ENCODE measurements around the gene SPATA33. TPM values are rescaled to one million over a fixed set of nuclear protein-coding genes. Genes with fewer than 3 reads are reported as not detected.

Gene SPATA33
- polyA plus RNA-seq (ENCODE audit: insufficient read length in 12 of 12), result 1 to 10 TPM in 11 of 12 donors, not detected in 1; 2.2 to 9.3 (median 5.2) TPM
- long read RNA-seq, donor 1, partial matches to known transcripts, result 0 of 5 reads
- long read RNA-seq, donor 1, other reads (novel, unspliced or antisense), result 0 of 5 reads
- long read RNA-seq, donor 2, partial matches to known transcripts, result 0 of 1 reads
- long read RNA-seq, donor 2, other reads (novel, unspliced or antisense), result 0 of 1 reads
- long read RNA-seq, donor 3, result 0 reads
- long read RNA-seq, donor 4, result 0 reads
- long read RNA-seq, donor 5, partial matches to known transcripts, result 0 of 1 reads
- long read RNA-seq, donor 5, other reads (novel, unspliced or antisense), result 0 of 1 reads
- long read RNA-seq, donor 6, partial matches to known transcripts, result 0 of 1 reads
- long read RNA-seq, donor 6, other reads (novel, unspliced or antisense), result 0 of 1 reads
- long read RNA-seq, donor 7, result 0 reads
- long read RNA-seq, donor 8, partial matches to known transcripts, result 0 of 1 reads
- long read RNA-seq, donor 8, other reads (novel, unspliced or antisense), result 0 of 1 reads
- long read RNA-seq, donor 9, partial matches to known transcripts, result 0 of 4 reads
- long read RNA-seq, donor 9, other reads (novel, unspliced or antisense), result 0 of 4 reads
- long read RNA-seq, donor 10, partial matches to known transcripts, result 0 of 2 reads
- long read RNA-seq, donor 10, other reads (novel, unspliced or antisense), result 0 of 2 reads
- long read RNA-seq, donor 11, partial matches to known transcripts, result 0 of 6 reads
- long read RNA-seq, donor 11, other reads (novel, unspliced or antisense), result 0 of 6 reads

DNA sequence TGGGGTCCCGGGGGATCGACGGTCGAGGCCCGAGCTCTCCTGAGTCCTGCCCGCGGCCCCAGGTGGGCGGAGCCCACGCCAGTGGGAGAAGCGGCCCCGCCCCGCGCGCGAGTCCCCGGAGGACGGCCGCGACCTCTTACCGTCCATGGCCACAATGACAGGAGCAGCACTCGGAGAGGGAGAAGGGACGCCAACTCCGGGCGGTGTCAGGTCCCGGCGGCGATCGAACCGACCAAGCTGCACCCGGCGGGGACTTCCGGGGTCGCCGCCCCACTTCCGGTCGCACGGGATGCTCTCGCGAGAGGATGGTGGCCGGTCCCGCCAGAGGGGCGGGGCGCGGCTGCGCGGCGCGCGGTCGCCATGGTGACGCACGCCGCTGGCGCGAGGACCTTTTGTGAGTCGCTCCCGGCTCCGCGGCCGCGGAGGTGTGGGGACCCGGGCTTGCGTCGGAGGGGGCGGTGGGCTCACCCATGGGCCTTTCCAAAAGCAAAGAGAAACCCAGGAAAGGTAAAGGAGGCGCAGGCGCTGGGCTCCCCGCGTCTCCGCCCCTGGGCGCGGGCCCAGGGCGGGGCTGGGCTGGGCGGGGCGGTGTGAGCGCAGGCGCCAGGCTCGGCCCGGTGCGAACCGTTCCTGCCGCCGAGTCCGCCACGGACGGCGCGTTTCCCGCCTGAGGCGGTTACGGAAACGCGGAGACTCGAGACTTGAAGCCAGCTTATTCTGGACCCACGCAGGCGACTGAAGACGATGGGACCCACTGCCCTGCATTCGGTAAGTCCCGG, at the start of gene SPATA33, which contains the start of gene CHMP1A:
Gene SPATA33, plus strand, starts transcription at position 395 of the 779 bp plus-strand sequence. Its CDS starts 76 bp downstream, at position 471.
Gene CHMP1A, minus strand, starts transcription at position 267 of the 779 bp plus-strand sequence. Its CDS starts 120 bp downstream, at position 147.
- DNase-seq, result peak; percentile 92

DNA sequence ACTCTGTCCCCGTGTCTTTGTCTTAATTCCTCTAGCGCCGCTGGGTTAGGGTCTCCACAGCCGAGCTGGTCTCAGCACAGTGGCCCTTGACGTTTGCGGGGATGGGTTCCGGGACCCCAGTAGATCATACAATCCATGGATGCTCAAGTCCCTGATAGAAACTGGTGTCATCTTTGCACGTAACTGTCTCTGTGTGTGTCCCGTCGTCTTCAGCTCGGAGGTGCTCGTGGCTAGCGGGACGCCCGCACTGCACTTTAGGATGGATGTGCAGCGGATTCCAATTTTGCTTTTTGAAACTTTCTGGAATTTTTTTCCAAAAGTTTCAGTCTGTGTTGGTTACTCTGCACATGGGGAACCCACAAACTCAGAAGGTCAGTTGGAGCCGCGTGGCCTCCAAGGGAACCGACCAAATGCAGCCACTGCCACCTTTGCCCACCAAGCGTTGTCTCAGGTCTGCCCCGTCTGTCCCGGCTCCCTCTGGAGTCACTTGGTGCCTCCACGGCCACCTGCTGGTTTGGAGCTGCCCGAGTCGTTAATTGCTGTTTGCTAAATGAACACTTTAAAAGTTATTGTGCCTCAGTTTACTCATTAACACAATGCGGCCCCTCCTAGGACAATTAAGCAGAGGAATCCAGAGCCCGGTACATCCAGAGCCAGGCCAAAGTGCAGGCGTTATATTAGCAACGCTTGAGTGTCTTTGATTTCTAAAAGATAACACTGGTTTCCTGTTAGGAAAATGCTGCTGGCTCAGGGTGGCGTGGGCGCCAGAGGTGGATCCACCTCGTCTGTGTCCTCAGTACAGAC, 49.5 kb upstream of the SPATA33 start:
- DNase-seq, result no peak

DNA sequence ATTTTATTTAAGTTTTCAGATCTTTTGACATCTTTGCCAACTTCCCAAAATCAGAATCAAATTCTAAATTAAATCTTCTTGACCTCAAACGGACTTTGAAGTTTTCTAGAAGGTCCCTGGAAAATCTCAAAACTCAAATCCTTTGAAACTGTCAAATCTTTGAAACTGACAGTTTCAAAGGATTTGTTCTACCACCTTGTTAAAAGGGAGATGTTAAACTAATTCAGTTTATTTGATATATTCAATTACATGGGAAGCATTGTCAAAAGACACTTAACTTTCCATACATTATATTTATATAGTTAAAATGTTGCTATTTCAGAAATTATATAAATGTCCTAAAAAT, 47.6 kb upstream of the SPATA33 start:
- no peak for DNase-seq

DNA sequence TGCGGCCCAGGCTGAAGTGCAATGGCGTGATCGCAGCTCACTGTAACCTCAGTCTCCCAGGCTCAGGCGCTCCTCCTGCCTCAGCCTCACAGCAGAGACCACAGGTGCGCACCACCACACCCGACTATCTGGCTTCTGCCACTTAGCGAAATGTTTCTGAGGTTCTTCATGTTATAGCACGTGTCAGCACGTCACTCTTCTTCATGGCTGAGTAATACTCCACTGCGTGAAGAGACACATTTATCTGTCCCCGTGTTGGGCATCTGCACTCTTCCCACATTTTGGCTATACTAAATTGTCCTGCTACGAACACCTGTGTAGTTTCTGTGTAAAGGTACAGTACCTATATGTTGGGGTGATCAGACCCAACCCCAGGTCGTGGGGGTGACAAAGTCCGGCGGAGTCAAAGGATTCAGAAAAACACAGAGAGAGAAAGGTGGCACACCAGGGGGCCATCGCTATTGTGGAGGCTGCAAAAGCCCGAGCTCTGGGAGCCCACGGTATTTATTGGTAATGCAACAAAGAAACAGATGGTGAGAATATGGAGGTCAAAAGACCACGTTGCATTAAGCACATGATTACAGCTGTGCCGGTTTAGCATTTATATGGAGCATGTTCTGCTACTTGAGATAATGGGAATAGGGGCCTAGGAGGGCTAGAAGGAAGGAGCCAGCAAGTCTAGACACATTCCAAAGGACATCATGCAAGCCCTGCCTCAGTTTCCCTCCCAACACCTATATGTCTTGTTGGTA, 45.0 kb upstream of the SPATA33 start:
- no peak for DNase-seq

DNA sequence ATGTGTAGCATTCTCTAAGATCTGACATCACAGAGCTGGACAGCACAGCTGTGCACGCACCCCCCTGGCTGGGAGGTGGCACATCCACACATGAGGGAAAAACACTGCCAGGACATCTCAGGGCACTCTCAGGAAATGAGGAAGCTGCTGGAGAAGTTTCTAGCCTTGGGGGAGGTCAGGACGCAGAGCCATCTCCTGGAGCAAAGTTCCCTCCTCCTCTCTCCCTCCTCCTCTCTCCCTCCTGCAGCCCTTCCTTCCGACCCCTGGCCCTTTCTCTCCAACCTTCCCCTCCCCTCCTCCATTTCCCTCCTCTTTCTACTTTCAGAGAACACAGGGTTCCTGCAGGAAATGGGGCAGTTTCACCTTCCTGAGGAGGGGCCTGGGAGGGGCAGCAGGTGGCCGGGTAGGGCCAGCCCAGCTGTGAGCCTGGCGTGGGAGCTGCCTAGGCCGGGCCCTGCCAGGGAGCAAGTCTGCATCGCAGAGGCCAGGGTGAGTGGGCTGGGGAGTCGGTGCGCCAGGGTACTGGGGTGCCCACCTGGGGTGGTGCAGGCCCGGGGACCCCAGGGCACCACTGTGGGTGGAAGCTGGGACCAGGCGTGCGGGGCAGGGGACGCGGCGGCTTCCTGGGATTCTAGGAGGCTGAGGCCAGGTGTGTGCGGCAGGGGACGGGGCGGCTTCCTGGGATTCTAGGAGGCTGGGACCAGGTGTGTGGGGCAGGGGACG, 44.2 kb upstream of the SPATA33 start, which contains the start of gene DPEP1:
Gene DPEP1, plus strand, starts transcription at position 412 of the 723 bp plus-strand sequence. CDS start 16,769 bp downstream, outside the sequence.
- no peak for DNase-seq

DNA sequence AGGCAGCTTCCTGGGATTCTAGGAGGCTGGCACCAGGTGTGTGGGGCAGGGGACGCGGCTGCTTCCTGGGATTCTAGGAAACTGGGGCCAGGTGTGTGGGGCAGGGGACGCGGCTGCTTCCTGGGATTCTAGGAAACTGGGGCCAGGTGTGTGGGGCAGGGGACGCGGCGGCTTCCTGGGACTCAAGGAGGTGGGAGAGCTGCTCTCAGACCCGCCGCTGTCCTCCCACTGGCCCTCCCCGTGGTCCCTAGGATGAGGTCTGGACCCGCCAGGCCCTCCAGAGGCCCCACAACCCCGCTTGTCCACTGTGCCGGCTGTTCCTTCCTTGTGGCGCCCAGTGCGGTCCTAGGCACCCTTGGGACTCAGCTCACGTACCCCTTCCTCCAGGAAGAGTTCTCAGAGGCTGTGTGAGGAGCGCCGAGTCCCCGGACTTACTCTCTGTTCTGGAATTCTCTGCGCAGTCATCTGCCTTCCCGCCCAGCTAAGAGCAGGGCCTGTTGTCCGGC, 43.6 kb upstream of the SPATA33 start:
- DNase-seq, result no peak

DNA sequence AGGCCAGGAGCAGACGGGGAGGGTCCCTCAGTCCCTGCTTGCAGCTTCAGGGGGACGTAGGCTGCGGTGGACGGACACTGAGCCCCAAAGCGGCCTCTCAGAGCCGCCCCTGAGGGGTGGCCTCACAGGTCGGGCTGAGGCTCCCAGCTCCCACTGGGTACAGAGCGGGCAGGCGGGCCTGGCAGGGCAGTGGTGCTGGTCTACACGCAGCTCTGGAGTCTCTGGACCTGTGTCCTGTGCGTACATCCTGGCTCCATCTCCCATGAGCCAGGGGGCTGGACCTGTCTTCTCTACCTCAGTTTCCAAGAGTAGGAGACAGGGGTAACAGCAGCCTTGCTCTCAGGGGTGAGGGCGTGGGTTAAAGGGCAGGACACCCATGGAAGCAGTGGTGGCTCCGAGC, 42.5 kb upstream of the SPATA33 start:
- DNase-seq, result no peak

DNA sequence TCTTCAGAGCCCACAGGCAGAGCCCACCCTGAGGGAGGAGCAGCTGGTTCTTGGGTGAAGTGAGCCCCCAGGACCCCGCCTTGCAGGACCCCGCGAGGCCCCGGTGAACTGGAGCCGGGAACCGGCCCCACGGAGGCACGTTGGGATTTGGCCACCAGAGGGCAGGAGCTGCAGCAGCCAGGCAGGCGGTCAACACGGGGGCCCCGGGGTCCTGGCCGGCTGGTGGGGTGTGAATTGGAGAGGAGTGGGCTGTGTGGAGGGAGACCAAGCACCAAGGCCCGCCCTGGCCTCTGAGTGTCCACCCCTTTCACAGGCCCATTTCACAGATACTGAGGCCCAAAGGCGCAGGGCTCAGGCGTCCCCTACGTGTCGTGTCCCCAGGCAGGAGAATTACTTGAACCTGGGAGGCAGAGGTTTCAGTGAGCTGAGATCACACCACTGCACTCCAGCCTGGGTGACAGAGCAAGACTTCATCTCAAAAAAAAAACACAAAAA, 42.0 kb upstream of the SPATA33 start:
- DNase-seq, result no peak

DNA sequence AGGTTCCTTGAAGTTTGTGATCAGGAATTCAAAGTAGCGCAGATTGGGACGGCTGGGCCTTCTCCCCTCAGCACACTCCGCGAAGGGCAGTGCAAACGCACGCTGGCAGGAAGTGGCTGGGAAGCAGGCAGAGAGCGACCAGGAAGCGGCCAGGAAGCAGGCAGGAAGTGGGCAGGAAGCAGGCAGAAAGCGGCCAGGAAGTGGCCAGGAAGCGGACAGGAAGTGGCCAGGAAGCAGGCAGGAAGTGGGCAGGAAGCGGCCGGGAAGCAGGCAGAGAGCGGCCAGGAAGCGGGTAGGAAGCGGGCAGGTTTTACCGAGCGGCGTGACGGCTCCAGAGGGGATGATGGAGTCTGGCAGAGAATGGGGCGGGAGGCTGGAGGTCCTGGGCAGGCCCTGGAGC, 41.0 kb upstream of the SPATA33 start:
- DNase-seq, result no peak

DNA sequence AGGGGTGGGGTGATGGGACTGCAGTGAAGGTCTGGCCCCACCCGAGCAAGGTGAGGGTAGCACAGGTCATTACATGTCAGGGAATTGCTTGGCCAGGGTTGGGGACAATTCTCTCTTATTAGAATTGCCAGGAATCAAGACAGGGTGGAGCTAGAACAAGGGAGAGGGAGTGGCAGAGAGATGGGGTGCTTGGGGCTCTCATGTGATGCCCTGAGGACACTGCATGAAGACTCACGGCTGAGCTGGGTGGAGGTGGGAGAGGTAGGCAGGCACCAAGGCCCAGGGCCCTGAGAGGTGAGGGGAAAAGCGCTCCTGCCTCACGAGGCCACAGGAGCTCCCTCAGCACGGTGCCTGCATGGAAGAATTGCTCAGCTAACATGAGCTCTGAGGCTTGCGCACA, 40.6 kb upstream of the SPATA33 start:
- DNase-seq, result no peak

DNA sequence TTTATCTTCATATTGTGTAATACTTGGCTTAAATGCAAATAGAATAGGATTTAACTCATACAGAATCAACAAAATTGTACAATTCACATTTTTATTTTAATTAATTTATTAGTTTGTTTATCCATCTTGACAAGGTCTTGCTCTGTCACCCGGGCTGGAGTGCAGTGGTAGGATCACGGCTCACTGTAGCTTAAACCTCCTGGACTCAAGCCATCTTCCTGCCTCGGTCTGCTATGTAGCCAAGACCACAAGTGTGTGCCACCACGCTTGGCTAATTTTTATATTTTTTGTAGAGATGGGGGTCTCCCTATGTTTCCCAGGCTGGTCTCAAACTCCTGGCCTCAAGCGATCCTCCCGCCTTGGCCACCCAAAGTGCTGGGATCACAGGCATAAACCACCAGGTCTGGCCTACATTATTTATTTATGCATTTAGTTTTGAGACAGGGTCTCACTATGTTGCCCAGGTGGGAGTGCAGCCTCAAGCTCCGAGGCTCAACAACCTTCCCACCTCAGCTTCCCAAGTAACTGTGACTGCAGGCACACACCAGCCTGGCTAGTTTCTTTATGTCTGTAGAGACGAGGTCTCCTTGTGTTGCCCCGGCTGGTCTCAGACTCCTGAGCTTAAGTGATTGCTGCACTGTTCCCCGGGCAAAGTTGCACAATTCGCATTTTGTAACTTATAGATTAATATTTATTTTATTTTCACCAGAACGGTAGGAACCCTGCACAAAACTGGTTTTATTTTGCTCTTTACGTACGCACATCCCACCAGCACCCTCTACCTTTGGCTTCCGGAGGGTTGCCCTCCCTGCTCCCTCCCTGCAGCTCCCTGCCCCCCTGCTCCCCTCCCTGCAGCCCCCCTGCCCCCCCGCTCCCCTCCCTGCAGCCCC, 39.3 kb upstream of the SPATA33 start:
- no peak for DNase-seq

DNA sequence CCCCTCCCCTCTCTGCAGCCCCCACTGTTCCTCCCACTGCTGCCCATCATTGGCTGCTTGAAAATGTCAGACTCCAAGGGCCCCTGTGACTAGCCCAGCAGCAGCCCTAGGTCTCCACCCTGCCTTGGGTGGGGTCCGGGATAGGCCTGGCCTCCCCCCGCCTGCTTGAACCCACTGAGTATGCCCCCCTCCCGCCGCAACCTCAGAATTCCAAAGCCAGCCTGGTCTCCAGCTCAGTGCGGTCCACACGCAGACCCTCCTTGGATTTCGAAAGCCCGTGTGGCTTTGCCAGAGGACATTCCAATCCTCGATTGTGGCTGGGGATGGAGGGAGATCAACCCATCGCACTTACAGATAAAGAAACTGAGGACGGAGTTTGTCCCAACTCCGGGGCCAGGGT, 37.8 kb upstream of the SPATA33 start:
- no peak for DNase-seq

DNA sequence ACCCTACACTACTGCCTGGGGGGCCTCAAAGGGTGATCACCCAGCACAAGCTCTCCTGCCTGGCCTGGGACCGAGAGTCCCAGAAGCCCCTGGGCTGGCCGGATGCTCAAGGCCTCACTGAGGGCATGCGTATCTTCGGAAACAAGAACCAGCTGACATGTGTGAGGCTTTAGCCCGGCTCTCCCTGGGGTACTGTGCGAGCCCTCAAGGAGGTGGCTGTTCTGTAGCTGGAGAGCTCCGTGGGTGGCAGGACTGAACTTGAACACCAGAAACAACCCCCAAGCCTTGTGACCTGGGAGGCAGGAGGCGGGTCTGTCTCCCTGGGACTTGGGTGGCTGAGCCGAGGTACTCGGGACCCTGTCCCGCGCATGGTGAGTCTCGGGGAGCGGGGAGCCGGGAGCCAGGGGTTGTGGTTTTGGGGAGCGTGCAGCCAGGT, 37.2 kb upstream of the SPATA33 start:
- DNase-seq, result no peak

DNA sequence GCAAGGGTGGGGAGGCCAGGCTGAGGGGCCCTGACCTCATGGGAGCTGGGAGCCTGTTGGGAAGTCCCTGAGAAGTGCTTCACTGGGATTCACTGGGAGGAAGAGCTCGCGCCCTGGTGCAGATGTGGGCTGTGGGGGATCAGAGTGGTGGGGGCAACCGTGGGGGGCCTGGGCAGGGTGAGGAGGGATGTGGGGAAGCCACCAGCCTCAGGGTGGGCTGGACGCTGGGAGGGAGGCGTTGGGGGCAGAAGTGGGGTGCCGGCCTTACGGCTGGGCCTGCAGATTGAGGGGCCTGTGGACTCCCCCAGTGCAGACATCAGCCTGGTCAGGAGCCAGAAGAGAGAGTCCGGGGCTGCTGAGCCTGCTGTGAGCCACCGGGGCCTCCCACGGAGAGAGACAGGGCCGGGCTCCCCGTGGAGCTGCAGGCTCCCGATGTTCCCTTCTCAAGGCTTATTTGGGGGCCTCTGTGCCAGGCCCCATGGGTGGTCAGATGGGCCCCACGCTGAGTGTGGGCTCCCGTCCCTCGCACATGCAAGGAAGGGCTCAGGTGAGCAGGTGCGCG, 36.4 kb upstream of the SPATA33 start:
- no peak for DNase-seq

DNA sequence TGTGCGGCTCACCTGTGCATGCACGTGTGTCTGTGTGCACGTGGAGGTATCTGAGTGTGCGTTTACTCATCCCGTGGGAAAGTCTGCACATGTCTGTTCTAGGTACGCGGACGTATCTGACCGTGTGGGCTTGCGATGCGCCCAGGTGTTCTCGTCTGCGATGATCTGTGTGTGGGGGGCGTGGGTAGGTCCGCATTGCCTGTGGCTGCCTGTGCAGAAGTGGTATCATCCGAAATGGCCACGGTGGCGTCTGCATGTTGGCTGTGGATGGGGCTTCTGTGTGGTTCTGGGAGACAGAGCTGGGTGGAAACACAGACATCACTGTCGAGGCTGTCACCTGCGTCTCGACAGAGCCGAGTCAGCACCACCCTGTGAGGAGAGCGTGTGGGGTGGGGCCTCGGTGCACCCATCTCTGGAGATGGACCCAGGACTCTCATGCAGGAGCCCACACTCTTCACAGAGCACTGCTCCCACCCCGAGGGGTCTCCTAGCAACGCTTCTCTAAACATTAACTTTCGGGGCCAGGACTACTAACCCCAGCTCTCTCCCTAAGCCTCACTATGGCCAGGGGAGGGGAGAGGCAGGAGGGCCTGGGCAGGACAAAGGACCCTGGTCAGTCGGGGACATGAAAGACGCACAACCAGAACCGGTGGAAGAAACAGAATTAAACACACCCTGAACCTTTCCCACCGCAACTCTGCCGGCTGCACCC, 35.8 kb upstream of the SPATA33 start:
- no peak for DNase-seq

DNA sequence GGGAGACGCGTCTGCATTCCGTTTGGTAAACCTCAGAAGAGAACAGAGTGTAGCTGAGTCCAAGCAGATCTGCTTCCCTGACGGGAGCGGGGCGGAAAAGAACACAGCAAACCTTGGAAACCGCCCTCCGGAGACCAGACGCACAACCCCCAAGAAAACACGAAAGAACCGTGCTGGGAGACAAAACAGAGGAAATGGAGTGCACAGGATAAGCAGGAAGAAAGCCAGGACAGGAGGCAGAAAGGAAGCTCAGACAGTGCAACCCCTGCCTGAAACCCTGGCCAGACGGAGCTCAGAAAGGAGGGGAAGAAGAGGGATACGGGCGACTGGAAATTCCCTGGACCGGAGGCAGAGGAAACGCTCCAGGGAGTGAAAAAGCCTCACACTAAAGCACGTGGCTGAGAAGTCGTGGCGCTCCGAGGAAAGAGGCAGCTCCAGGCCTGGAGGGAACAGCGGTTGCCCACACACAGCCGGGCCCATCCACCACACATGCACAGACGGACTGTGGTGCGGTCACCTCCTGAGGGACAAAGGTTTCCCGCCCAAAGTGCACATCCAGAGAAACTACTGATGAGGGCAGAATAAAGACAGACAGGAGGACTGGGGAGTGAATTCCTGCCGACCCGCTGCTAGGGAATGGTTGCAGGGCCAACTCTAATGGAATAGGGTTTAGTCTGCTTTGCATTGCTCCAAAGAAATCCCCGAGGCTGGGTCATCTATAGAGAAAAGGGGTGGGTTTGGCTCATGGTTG, 34.0 kb upstream of the SPATA33 start:
- no peak for DNase-seq

Measured in muscle of arm (tissue), 14 donors.